Endothelial cell of umbilical vein (primary cell): Measurements from ENCODE around the gene ZBTB17.
"Not testable (repeated sequence)": the region's sequence is repeated elsewhere in the genome, so short reads cannot be mapped to it uniquely, and the experiment has no call there.

ENCODE experiments used
- EZH2 ChIP-seq: IDR thresholded peaks from 2 replicates; pipeline ENCODE4 v1.6.1; 2012; ENCODE audit warnings: borderline replicate concordance, low read depth, mild to moderate bottlenecking, moderate library complexity, low read length, inconsistent platforms; ENCODE audit not compliant: severe bottlenecking
- MYC ChIP-seq: IDR thresholded peaks from one replicate; pipeline ENCODE4 v1.6.1; 2011; ENCODE audit warnings: mild to moderate bottlenecking, low read depth, low read length
- POLR2A ChIP-seq: IDR thresholded peaks from 2 replicates; pipeline ENCODE4 v1.6.1; 2012; ENCODE audit warnings: low read depth, mild to moderate bottlenecking, control low read depth, low read length
- POLR2AphosphoS5 ChIP-seq: IDR thresholded peaks from 2 replicates; pipeline ENCODE4 v1.6.1; 2012; ENCODE audit warnings: low read depth, mild to moderate bottlenecking, control low read depth, low read length, moderate library complexity; ENCODE audit not compliant: insufficient read depth
- TF ChIP-seq, protein P1 (sequence below), 2 donors: IDR thresholded peaks; 1 replicate in 1 of 2; 2 replicates in 1 of 2; pipeline ENCODE4 v1.5.1; 2011; ENCODE audit warnings: low read length in 2 of 2, mild to moderate bottlenecking in 2 of 2, moderate library complexity in 2 of 2, control low read depth in 1 of 2, inconsistent platforms in 1 of 2, low read depth in 1 of 2; ENCODE audit not compliant: insufficient read depth in 1 of 2; ENCODE audit errors: extremely low read depth in 1 of 2

DNA sequence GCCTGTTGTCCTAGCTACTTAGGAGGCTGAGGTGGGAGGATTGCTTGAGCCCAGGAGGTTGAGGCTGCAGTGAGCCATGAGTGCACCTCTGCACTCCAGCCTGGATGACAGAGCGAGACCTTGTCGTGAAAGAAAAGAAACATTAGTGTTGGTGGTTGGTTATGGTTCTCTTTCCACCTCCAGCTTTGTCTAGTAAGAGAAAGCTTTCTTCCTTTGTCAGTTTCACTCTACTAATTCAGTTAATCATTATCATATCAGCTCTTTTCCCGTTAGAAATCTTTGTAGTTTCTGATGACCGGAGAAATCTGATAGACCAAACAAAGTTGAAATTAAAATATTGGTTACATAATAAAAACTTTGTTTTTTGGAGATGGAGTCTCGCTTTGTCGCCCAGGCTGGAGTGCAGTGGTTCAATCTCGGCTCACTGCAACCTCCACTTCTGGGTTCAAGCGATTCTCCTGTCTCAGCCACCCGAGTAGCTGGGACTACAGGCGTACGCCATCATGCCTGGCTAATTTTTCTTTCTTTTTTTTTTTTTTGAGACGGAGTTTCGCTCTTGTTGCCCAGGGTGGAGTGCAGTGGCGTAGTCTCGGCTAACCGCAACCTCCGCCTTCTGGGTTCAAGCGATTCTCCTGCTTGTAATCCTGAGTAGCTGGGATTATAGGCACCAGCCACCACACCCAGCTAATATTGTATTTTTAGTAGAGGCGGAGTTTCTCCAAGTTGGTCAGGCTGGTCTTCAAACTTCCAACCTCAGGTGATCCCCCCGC is 78.9 kb downstream of the ZBTB17 start:
- not testable (repeated sequence) for TF ChIP-seq POLR2A, EZH2, POLR2AphosphoS5, MYC
- TF ChIP-seq, protein P1, sequence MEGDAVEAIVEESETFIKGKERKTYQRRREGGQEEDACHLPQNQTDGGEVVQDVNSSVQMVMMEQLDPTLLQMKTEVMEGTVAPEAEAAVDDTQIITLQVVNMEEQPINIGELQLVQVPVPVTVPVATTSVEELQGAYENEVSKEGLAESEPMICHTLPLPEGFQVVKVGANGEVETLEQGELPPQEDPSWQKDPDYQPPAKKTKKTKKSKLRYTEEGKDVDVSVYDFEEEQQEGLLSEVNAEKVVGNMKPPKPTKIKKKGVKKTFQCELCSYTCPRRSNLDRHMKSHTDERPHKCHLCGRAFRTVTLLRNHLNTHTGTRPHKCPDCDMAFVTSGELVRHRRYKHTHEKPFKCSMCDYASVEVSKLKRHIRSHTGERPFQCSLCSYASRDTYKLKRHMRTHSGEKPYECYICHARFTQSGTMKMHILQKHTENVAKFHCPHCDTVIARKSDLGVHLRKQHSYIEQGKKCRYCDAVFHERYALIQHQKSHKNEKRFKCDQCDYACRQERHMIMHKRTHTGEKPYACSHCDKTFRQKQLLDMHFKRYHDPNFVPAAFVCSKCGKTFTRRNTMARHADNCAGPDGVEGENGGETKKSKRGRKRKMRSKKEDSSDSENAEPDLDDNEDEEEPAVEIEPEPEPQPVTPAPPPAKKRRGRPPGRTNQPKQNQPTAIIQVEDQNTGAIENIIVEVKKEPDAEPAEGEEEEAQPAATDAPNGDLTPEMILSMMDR (IDR thresholded peaks at IDR 0.05; ENCODE audit: extremely low read depth in 1 of 2, insufficient read depth in 1 of 2, low read depth in 1 of 2, low read length in 2 of 2), result not testable (repeated sequence)
